ENCODE measurements around the gene ZNF780A.
"Not testable (repeated sequence)": the region's sequence is repeated elsewhere in the genome, so short reads cannot be mapped to it uniquely, and the experiment has no call there.

- TF ChIP-seq CTCF (conservative IDR thresholded peaks at IDR 0.05; ENCODE audit: low read depth in 2 of 2); POLR2AphosphoS5 (IDR thresholded peaks at IDR 0.05; ENCODE audit: low read depth); EZH2 (IDR thresholded peaks at IDR 0.05; ENCODE audit: low read depth, unreplicated experiment); NANOG (IDR thresholded peaks at IDR 0.05; ENCODE audit: borderline replicate concordance); ZNF462 (CRISPR knock-in tag; IDR thresholded peaks at IDR 0.05): not testable (repeated sequence)
Measured at GRCh38 chr19:40041718-40042117, 49.0 kb downstream of the ZNF780A start.
